Upper lobe of left lung (tissue), 6 donors: ENCODE data around the gene L3MBTL3. TPM values are rescaled to one million over a fixed set of nuclear protein-coding genes. Genes with fewer than 3 reads are reported as not detected.

Source experiments
- ATAC-seq, 2 donors: fragments of 200-7000 bp; cut with Tn5 transposase; one replicate each; pipeline ENCODE4 v1.9.1; 2022; ENCODE audit warnings: mild to moderate bottlenecking in 2 of 2, moderate library complexity in 2 of 2; ENCODE audit not compliant: low FRiP score in 2 of 2
- DNase-seq, 2 donors: peaks; one replicate each; pipeline ENCODE4 v3.0.0-alpha.2; 2019 to 2020
- H3K27ac ChIP-seq, 4 donors: fragments of 200-600 bp; sonication (generic); one replicate each; pipeline ENCODE4 v1.5.1; 2016 to 2019
- H3K27me3 ChIP-seq, 4 donors: fragments of 200-600 bp; sonication (generic); one replicate each; pipeline ENCODE4 v1.5.1; 2017 to 2019
- H3K36me3 ChIP-seq, 4 donors: fragments of 200-600 bp; sonication (generic); one replicate each; pipeline ENCODE4 v1.5.1; 2016 to 2019
- H3K4me1 ChIP-seq, 4 donors: fragments of 200-600 bp; sonication (generic); one replicate each; pipeline ENCODE4 v1.5.1; 2018 to 2019
- H3K4me3 ChIP-seq, 4 donors: fragments of 200-600 bp; sonication (generic); one replicate each; pipeline ENCODE4 v1.5.1; 2017 to 2019; ENCODE audit warnings: mild to moderate bottlenecking in 2 of 4, moderate library complexity in 1 of 4
- H3K9me3 ChIP-seq, 4 donors: fragments of 200-600 bp; sonication (generic); one replicate each; pipeline ENCODE4 v1.5.1; 2018 to 2019
- CTCF ChIP-seq, 6 experiments: fragments of 450-650 bp in 4 of 6; fragments of 200-600 bp in 2 of 6; sonication (generic) in 2 of 6; IDR thresholded peaks; one replicate each; pipeline ENCODE4 v1.5.1; 2016 to 2019; ENCODE audit warnings: antibody characterized with exemption in 6 of 6
- EP300 ChIP-seq, 4 donors: sonication (generic); formaldehyde crosslinking; IDR thresholded peaks; one replicate each; pipeline ENCODE4 v1.5.1; 2017; ENCODE audit warnings: antibody characterized with exemption in 4 of 4, control low read depth in 2 of 4
- POLR2A ChIP-seq, 4 donors: fragments of 450-650 bp; IDR thresholded peaks; one replicate each; pipeline ENCODE4 v1.5.1; 2016 to 2017; ENCODE audit warnings: antibody characterized with exemption in 4 of 4, mild to moderate bottlenecking in 2 of 4
- POLR2AphosphoS5 ChIP-seq, 2 donors: sonication (generic); formaldehyde crosslinking; IDR thresholded peaks; one replicate each; pipeline ENCODE4 v1.5.1; 2017; ENCODE audit warnings: antibody characterized with exemption in 2 of 2
- WGBS, 2 donors: methylation state at CpG; one replicate each; pipeline ENCODE4 v1.1.5; 2017 to 2018; 5-methylcytosine and 5-hydroxymethylcytosine counted together
- total RNA-seq, 6 donors: library from RNA; depleted of rRNA in 4 of 6; stranded (reverse); fragments of >200 nt in 4 of 6; gene quantifications; one replicate each; pipeline versions ENCODE4 v1.1.0 to v1.2.1, GENCODE V29; 2016 to 2021
- donor health status: DM: no; HTN: no; CAD: no; lungs with moderate emphysema.
- donor health status: DM: no; HTN: yes; CAD: no; lungs with severe emphysema.

The L3MBTL3 gene
- total RNA-seq, 6 donors from 2014 or later: 3.2 to 9.3 (median 6.5) TPM

- ATAC-seq (no peak), DNase-seq (no peak)
- no peak overlapping the region for H3K27ac ChIP-seq
- H3K36me3 ChIP-seq: peaks cover 0 to 9% (median 4%) of the 10 kb centered on the region in 4 donors
- H3K27me3 ChIP-seq: no peaks in the 10 kb centered on the region
- no peaks in the 10 kb centered on the region for H3K4me1 ChIP-seq
- no peak overlapping the region for H3K4me3 ChIP-seq
- TF ChIP-seq POLR2AphosphoS5 (IDR thresholded peaks at IDR 0.05) (no peak), POLR2A (IDR thresholded peaks at IDR 0.05) (no peak), CTCF (IDR thresholded peaks at IDR 0.05) (no peak), EP300 (IDR thresholded peaks at IDR 0.05) (no peak)
- no peaks in the 10 kb centered on the region for H3K9me3 ChIP-seq
- WGBS, 2 donors: 70 to 87% methylated on average over 3 of the region's 3 CpGs
These were observed 57.6 kb downstream of the L3MBTL3 start for GRCh38 chr6:130075879-130076460.

- H3K36me3 ChIP-seq: peaks cover 0 to 9% (median 4%) of the 10 kb centered on the region in 4 donors
- DNase-seq (no peak), ATAC-seq (no peak)
- TF ChIP-seq EP300 (IDR thresholded peaks at IDR 0.05): no peak
- no peak for TF ChIP-seq POLR2A (IDR thresholded peaks at IDR 0.05)
- no peak for TF ChIP-seq POLR2AphosphoS5 (IDR thresholded peaks at IDR 0.05)
- TF ChIP-seq CTCF (IDR thresholded peaks at IDR 0.05): no peak
- H3K27me3 ChIP-seq: no peaks in the 10 kb centered on the region
- no peaks in the 10 kb centered on the region for H3K4me1 ChIP-seq
- WGBS, 2 donors: 63 to 64% methylated on average over 2 of the region's 2 CpGs
- H3K4me3 ChIP-seq: no peak overlapping the region
- H3K27ac ChIP-seq: no peak overlapping the region
- no peaks in the 10 kb centered on the region for H3K9me3 ChIP-seq
These were observed 58.1 kb downstream of the L3MBTL3 start for GRCh38 chr6:130076512-130076911.

GRCh38 chr6:130090796-130091195 is 72.4 kb downstream of the L3MBTL3 start:
- no peaks in the 10 kb centered on the region for H3K4me1 ChIP-seq
- no peak for TF ChIP-seq POLR2A (IDR thresholded peaks at IDR 0.05)
- TF ChIP-seq EP300 (IDR thresholded peaks at IDR 0.05): no peak
- TF ChIP-seq POLR2AphosphoS5 (IDR thresholded peaks at IDR 0.05): no peak
- no peak for TF ChIP-seq CTCF (IDR thresholded peaks at IDR 0.05)
- peaks cover 0 to 6% (median 0%) of the 10 kb centered on the region in 4 donors for H3K36me3 ChIP-seq
- H3K9me3 ChIP-seq: no peaks in the 10 kb centered on the region
- no peaks in the 10 kb centered on the region for H3K27me3 ChIP-seq
- DNase-seq (no peak), ATAC-seq (no peak)
- no peak overlapping the region for H3K4me3 ChIP-seq
- H3K27ac ChIP-seq: no peak overlapping the region

GRCh38 chr6:130093546-130093945 is 75.2 kb downstream of the L3MBTL3 start:
- no peak for ATAC-seq
- H3K4me3 ChIP-seq: no peak overlapping the region
- no peak for DNase-seq
- no peaks in the 10 kb centered on the region for H3K27me3 ChIP-seq
- no peak overlapping the region for H3K27ac ChIP-seq
- 86 to 92% methylated on average over 1 of the region's 1 CpG for WGBS, 2 donors
- TF ChIP-seq CTCF (IDR thresholded peaks at IDR 0.05): no peak
- no peak for TF ChIP-seq POLR2A (IDR thresholded peaks at IDR 0.05)
- no peak for TF ChIP-seq EP300 (IDR thresholded peaks at IDR 0.05)
- TF ChIP-seq POLR2AphosphoS5 (IDR thresholded peaks at IDR 0.05): no peak
- no peaks in the 10 kb centered on the region for H3K4me1 ChIP-seq
- no peaks in the 10 kb centered on the region for H3K9me3 ChIP-seq
- peaks cover 0 to 6% (median 0%) of the 10 kb centered on the region in 4 donors for H3K36me3 ChIP-seq

GRCh38 chr6:130098317-130098716 is 79.9 kb downstream of the L3MBTL3 start:
- H3K4me1 ChIP-seq: no peaks in the 10 kb centered on the region
- DNase-seq: no peak
- no peaks in the 10 kb centered on the region for H3K27me3 ChIP-seq
- 65 to 75% methylated on average over 4 of the region's 4 CpGs for WGBS, 2 donors
- no peak for TF ChIP-seq EP300 (IDR thresholded peaks at IDR 0.05)
- TF ChIP-seq CTCF (IDR thresholded peaks at IDR 0.05): no peak
- TF ChIP-seq POLR2A (IDR thresholded peaks at IDR 0.05): no peak
- no peak for TF ChIP-seq POLR2AphosphoS5 (IDR thresholded peaks at IDR 0.05)
- H3K27ac ChIP-seq: no peak overlapping the region
- H3K36me3 ChIP-seq: peaks cover 0 to 4% (median 0%) of the 10 kb centered on the region in 4 donors
- H3K4me3 ChIP-seq: no peak overlapping the region
- ATAC-seq: no peak
- H3K9me3 ChIP-seq: no peaks in the 10 kb centered on the region
